ENCODE measurements around the gene AP3B1.
A peak's percentile ranks its signal among the peaks of the same experiment; 100 is the strongest.

AP3B1 gene

GRCh38 chr5:78294248-78295034, at the start of gene AP3B1:
Gene AP3B1 (minus strand): TSS chr5:78294698. CDS start chr5:78294579, 119 bp downstream.
- peak; percentile 99 for FAIRE-seq

- no peak for FAIRE-seq
Measured at GRCh38 chr5:78341440-78341839, 46.9 kb upstream of the AP3B1 start.

GRCh38 chr5:78339617-78340436, 45.3 kb upstream of the AP3B1 start:
- FAIRE-seq, result no peak

GRCh38 chr5:78336698-78337097, 42.2 kb upstream of the AP3B1 start:
- FAIRE-seq, result no peak

GRCh38 chr5:78335976-78336375, 41.5 kb upstream of the AP3B1 start:
- FAIRE-seq, result no peak

GRCh38 chr5:78334811-78335210, 40.3 kb upstream of the AP3B1 start:
- no peak for FAIRE-seq

GRCh38 chr5:78331523-78332080, 37.1 kb upstream of the AP3B1 start:
- FAIRE-seq, result no peak

- FAIRE-seq, result no peak
Measured at GRCh38 chr5:78328585-78329173, 34.2 kb upstream of the AP3B1 start.

GRCh38 chr5:78327761-78328510, 33.4 kb upstream of the AP3B1 start:
- no peak for FAIRE-seq

- FAIRE-seq, result no peak
Measured at GRCh38 chr5:78326930-78327329, 32.4 kb upstream of the AP3B1 start.

- FAIRE-seq, result no peak
Measured at GRCh38 chr5:78323241-78323640, 28.7 kb upstream of the AP3B1 start.

GRCh38 chr5:78320401-78320800, 25.9 kb upstream of the AP3B1 start:
- FAIRE-seq, result peak; percentile 92

- FAIRE-seq, result no peak
Measured at GRCh38 chr5:78318337-78318736, 23.8 kb upstream of the AP3B1 start.

GRCh38 chr5:78317515-78317914, 23.0 kb upstream of the AP3B1 start:
- no peak for FAIRE-seq

GRCh38 chr5:78308703-78309102, 14.2 kb upstream of the AP3B1 start:
- no peak for FAIRE-seq

- peak; percentile 39 for FAIRE-seq
Measured at GRCh38 chr5:78300464-78301045, 6.1 kb upstream of the AP3B1 start.

GRCh38 chr5:78295035-78295961, 800 bp upstream of the AP3B1 start:
- FAIRE-seq, result no peak

- FAIRE-seq, result peak; percentile 35
Measured at GRCh38 chr5:78293851-78294247, 649 bp downstream of the AP3B1 start.

- FAIRE-seq, result peak; percentile 40
Measured at GRCh38 chr5:78291687-78292086, 2.8 kb downstream of the AP3B1 start.

GRCh38 chr5:78289911-78290310, 4.6 kb downstream of the AP3B1 start:
- no peak for FAIRE-seq

GRCh38 chr5:78288246-78288645, 6.3 kb downstream of the AP3B1 start:
- no peak for FAIRE-seq
